ENCODE data around the gene PAX2. TPM values are rescaled to one million over a fixed set of nuclear protein-coding genes. Genes with fewer than 3 reads are reported as not detected.
A peak's percentile ranks its signal among the peaks of the same experiment; 100 is the strongest.

The PAX2 gene
- total RNA-seq, 1 donor from 2014 or later, result 0.18 TPM

DNA sequence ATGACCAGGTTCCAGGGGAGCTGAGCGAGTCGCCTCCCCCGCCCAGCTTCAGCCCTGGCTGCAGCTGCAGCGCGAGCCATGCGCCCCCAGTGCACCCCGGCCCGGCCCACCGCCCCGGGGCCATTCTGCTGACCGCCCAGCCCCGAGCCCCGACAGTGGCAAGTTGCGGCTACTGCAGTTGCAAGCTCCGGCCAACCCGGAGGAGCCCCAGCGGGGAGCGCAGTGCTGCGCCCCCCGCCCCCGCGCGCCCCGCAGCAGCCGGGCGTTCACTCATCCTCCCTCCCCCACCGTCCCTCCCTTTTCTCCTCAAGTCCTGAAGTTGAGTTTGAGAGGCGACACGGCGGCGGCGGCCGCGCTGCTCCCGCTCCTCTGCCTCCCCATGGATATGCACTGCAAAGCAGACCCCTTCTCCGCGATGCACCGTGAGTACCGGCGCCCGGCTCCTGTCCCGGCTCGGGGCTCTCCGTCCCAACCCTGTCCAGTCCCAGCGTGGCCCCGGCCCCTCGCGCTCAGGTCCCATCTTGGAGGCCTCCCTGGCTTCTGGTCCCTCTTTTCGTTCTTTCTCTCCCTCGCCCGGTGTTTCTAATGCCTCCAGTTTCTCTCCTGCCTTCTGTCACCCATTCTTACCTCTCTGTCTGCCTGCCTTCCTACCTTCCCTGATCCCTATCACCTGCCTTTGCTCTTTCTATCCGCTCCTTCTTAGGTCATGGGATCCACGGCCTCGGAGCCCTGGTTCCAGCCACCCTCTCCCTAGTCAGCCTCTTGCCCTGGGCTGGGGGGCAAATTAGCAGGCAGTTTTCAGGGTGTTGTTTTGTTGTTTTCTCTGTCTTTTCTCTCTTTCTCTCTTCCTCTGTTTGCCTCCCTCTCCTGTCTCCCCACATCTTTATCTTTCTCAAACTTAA, 751 bp downstream of the PAX2 start:
- intact Hi-C loops (cut with micrococcal nuclease), result loop anchor here (1.0 to 10.0 kb wide), 5 partner anchors 8 to 546 kb away; no protein-coding TSS in a partner anchor
- Mint-ChIP-seq H3K4me1 (ENCODE audit: low read depth) (peaks cover 9% of the 10 kb centered on the region), H3K36me3 (ENCODE audit: low read depth) (peaks cover 4% of the 10 kb centered on the region), H3K27me3 (ENCODE audit: low read depth) (peaks cover 79% of the 10 kb centered on the region), H3K9me3 (no peaks in the 10 kb centered on the region), H3K27ac (peak overlapping the region; percentile 40), H3K4me3 (ENCODE audit: low read depth) (peak overlapping the region; percentile 3)
- no peak for DNase-seq (ENCODE audit: low spot score)

DNA sequence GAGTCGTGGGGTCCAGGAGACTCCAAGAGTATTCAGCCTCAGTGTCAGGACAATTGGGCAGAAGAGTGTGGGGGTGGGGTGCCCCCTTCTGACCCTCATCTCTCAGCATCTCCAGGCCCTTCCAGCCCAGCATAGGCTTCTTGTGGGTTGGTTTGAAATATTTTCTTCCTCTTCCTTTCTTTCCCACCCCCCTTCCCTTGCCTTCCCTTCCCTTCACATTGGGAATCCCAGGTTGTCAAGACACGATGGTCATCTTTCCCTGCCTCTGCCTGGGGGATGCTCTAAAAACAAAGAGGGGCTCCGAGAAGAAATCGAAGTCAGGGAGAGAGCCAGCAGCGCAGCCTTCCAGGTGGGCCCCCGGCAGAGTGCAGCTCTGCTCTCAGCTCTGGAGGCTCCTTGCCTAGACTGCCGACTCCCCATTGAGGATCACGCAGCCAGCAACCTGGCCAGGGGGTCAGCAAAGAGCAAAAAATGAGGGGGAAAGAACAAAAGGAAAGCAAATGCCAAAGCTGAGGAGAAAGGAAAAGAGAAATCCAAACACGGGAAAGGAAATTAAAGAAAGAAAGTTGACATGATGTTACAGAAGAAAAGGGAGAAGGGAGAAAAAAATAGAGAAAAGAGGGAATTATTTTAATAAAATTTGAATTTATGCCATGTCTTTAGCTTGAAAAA, 1.5 kb downstream of the PAX2 start:
- Mint-ChIP-seq H3K36me3 (ENCODE audit: low read depth) (peaks cover 4% of the 10 kb centered on the region), H3K27ac (peak overlapping the region; percentile 40), H3K4me3 (ENCODE audit: low read depth) (peak overlapping the region; percentile 3), H3K27me3 (ENCODE audit: low read depth) (peaks cover 80% of the 10 kb centered on the region), H3K9me3 (no peaks in the 10 kb centered on the region), H3K4me1 (ENCODE audit: low read depth) (peaks cover 9% of the 10 kb centered on the region)
- intact Hi-C loops (cut with micrococcal nuclease), result loop anchor here (1.0 to 10.0 kb wide), 4 partner anchors 9 to 545 kb away; no protein-coding TSS in a partner anchor
- no peak for DNase-seq (ENCODE audit: low spot score)

DNA sequence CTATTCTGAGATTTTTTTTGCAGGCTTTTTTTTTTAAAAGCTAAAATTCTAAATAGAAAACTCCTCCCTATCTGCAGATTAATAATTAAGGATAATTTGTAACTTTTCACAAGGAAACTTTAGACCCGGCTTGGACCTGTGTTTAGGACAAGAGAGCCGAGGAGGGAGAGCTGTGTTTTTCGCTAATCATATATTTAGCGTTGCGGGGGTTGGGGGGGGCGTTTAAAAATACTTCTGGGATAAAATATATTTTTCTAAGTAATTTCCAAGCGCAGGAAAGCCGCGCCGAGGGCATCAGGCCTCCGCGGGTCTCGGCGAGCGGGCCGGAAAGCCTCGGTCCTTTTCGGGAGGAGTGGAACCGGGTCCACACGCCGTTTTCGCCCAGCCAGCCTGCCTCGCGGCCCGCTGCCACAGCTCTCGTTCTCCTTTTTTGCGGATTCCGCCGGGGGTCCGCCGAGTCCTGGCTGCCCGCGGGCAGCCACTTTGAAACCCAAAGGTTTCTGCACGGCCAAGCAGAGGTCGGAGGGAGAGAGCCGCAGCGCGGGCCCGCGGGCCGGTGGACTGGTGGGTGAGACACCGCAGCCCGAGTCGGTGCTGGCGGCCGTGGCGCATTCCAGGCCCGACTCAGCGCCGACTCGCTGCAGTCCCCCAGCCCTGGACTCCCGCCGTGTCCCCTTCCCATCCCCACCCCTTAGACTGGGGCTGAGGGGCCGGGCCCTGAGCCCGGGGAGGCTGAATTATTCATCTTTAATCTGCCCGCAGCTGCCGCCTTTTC, 2.3 kb downstream of the PAX2 start:
- peaks cover 9% of the 10 kb centered on the region for H3K4me1 Mint-ChIP-seq (ENCODE audit: low read depth)
- intact Hi-C loops (cut with micrococcal nuclease), result loop anchor here (2.0 to 10.0 kb wide), 3 partner anchors 31 to 545 kb away; no protein-coding TSS in a partner anchor
- no peaks in the 10 kb centered on the region for H3K9me3 Mint-ChIP-seq
- no peak for DNase-seq (ENCODE audit: low spot score)
- peaks cover 80% of the 10 kb centered on the region for H3K27me3 Mint-ChIP-seq (ENCODE audit: low read depth)
- peaks cover 4% of the 10 kb centered on the region for H3K36me3 Mint-ChIP-seq (ENCODE audit: low read depth)
- no peak overlapping the region for H3K27ac Mint-ChIP-seq
- no peak overlapping the region for H3K4me3 Mint-ChIP-seq (ENCODE audit: low read depth)

DNA sequence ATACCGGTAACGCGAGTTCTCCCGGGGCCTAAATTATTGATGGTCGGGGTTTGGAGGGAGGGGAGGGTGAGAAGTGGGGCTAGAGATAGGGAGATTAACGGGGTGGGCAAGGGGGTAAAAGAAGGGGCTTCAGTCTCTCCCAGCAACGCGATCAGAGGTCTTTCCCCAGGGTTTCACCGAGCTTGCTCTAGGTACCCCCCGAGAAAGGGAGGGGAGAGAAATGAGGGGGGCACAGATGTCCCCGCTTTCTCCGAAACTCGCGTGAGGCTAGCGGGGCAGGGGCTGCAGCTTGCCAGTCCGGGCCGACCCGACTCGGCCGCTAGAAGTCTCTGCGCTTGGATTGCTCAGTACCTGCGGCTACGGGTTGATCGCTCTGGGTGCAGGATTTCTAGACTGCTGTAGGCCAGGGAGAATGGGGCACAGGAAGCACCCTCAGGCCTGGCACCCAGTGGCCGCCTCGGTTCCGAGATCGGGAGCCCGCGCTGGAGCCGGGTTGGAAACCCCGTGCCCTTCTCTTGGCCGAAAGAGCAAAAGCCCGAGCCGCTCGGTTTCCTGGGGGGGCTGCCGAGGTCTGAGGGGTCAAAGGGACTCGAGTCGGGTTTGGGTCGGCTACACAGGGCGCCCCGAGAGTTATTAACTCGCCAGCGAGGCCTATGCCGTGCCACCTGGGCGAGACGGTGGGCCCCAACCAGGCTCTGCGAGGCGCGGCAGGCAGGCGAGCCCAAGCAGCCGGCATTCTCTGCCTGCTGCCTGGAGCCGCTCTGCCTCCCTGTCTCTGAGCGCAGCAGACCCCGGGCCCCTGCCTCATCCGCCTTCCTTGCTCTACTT, 3.1 kb downstream of the PAX2 start:
- H3K27ac Mint-ChIP-seq, result no peak overlapping the region
- H3K4me3 Mint-ChIP-seq (ENCODE audit: low read depth), result no peak overlapping the region
- intact Hi-C loops (cut with micrococcal nuclease), result loop anchor here (5.0 to 10.0 kb wide), 2 partner anchors 126 to 544 kb away; no protein-coding TSS in a partner anchor
- peaks cover 79% of the 10 kb centered on the region for H3K27me3 Mint-ChIP-seq (ENCODE audit: low read depth)
- peaks cover 7% of the 10 kb centered on the region for H3K4me1 Mint-ChIP-seq (ENCODE audit: low read depth)
- peaks cover 4% of the 10 kb centered on the region for H3K36me3 Mint-ChIP-seq (ENCODE audit: low read depth)
- DNase-seq (ENCODE audit: low spot score), result no peak
- no peaks in the 10 kb centered on the region for H3K9me3 Mint-ChIP-seq

DNA sequence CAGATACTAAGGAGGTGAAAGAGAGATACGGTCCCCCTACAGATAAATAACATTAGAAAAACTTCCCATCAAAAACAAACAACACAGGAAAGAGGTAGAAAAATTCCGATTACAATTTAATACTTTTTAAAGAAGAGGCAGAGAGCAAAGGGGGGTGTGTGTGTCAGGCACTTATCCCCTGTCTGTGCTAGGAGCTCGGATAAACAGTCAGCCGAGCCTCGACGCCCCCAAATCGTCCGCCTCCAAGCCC, 3.6 kb downstream of the PAX2 start:
- Mint-ChIP-seq H3K4me3 (ENCODE audit: low read depth) (no peak overlapping the region), H3K9me3 (no peaks in the 10 kb centered on the region), H3K27me3 (ENCODE audit: low read depth) (peaks cover 79% of the 10 kb centered on the region), H3K4me1 (ENCODE audit: low read depth) (peaks cover 5% of the 10 kb centered on the region), H3K36me3 (ENCODE audit: low read depth) (peaks cover 4% of the 10 kb centered on the region), H3K27ac (no peak overlapping the region)
- intact Hi-C loops (cut with micrococcal nuclease), result loop anchor here (5.0 to 10.0 kb wide), 2 partner anchors 126 to 543 kb away; no protein-coding TSS in a partner anchor
- DNase-seq (ENCODE audit: low spot score), result no peak

DNA sequence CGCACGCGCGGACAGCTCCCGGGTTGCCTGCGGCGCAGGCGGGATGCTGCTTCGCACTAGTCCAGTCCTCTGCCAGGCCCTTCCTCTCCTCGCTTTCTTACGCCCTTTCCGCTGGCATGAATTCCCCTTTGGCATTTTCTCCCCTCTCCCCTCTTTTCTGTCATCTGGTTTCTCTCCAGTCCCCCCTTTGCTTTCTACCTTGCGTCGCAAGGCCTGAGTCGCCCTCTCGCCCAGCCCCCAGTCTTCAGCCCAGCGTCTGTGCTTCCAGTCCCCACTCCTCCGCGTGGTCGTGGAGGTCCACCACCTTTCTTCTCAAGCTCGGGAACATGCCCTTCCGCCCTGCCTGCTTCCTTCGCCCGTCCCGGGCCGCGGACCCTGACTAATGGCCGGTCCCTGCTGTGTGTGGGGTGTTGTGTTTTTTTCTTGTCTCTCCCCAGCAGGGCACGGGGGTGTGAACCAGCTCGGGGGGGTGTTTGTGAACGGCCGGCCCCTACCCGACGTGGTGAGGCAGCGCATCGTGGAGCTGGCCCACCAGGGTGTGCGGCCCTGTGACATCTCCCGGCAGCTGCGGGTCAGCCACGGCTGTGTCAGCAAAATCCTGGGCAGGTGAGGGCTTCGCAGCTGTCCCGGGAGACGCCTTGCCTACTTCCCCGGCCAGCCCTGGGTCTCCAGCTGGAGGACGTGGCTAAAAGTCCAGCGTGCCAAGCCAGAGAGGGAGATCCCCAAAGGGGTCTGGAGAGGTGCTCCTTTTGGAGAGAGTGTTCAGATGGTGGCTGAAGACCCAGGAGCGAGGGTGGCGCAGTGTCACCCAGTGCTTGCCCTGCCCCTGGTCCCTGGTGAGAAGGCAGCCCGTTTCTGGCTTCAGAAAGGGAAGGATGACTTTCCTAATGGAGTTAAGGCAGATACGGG, 4.2 kb downstream of the PAX2 start:
- H3K27me3 Mint-ChIP-seq (ENCODE audit: low read depth), result peaks cover 77% of the 10 kb centered on the region
- no peaks in the 10 kb centered on the region for H3K9me3 Mint-ChIP-seq
- peaks cover 5% of the 10 kb centered on the region for H3K4me1 Mint-ChIP-seq (ENCODE audit: low read depth)
- intact Hi-C loops (cut with micrococcal nuclease), result loop anchor here (5.0 to 10.0 kb wide), 2 partner anchors 125 to 543 kb away; no protein-coding TSS in a partner anchor
- no peak overlapping the region for H3K27ac Mint-ChIP-seq
- no peak for DNase-seq (ENCODE audit: low spot score)
- peaks cover 4% of the 10 kb centered on the region for H3K36me3 Mint-ChIP-seq (ENCODE audit: low read depth)
- H3K4me3 Mint-ChIP-seq (ENCODE audit: low read depth), result no peak overlapping the region

- H3K9me3 Mint-ChIP-seq, result no peaks in the 10 kb centered on the region
- H3K4me1 Mint-ChIP-seq (ENCODE audit: low read depth), result peaks cover 5% of the 10 kb centered on the region
- no peak overlapping the region for H3K4me3 Mint-ChIP-seq (ENCODE audit: low read depth)
- no peak overlapping the region for H3K27ac Mint-ChIP-seq
- DNase-seq (ENCODE audit: low spot score), result no peak
- intact Hi-C loops (cut with micrococcal nuclease), result no loop called here
- H3K36me3 Mint-ChIP-seq (ENCODE audit: low read depth), result peaks cover 4% of the 10 kb centered on the region
- peaks cover 82% of the 10 kb centered on the region for H3K27me3 Mint-ChIP-seq (ENCODE audit: low read depth)
Observed at GRCh38 chr10:100750291-100751210, 5.2 kb downstream of the PAX2 start.

GRCh38 chr10:100751211-100751933, 6.0 kb downstream of the PAX2 start:
- Mint-ChIP-seq H3K27ac (no peak overlapping the region), H3K27me3 (ENCODE audit: low read depth) (peaks cover 84% of the 10 kb centered on the region), H3K9me3 (no peaks in the 10 kb centered on the region), H3K36me3 (ENCODE audit: low read depth) (peaks cover 3% of the 10 kb centered on the region), H3K4me1 (ENCODE audit: low read depth) (peaks cover 3% of the 10 kb centered on the region), H3K4me3 (ENCODE audit: low read depth) (no peak overlapping the region)
- intact Hi-C loops (cut with micrococcal nuclease), result no loop called here
- DNase-seq (ENCODE audit: low spot score), result no peak

- Mint-ChIP-seq H3K27me3 (ENCODE audit: low read depth) (peaks cover 89% of the 10 kb centered on the region), H3K4me1 (ENCODE audit: low read depth) (no peaks in the 10 kb centered on the region), H3K4me3 (ENCODE audit: low read depth) (no peak overlapping the region), H3K27ac (no peak overlapping the region), H3K36me3 (ENCODE audit: low read depth) (no peaks in the 10 kb centered on the region), H3K9me3 (no peaks in the 10 kb centered on the region)
- DNase-seq (ENCODE audit: low spot score), result no peak
- intact Hi-C loops (cut with micrococcal nuclease), result no loop called here
Observed at GRCh38 chr10:100755821-100756220, 10.4 kb downstream of the PAX2 start.

GRCh38 chr10:100759331-100759730, 13.9 kb downstream of the PAX2 start:
- H3K4me3 Mint-ChIP-seq (ENCODE audit: low read depth), result no peak overlapping the region
- no peaks in the 10 kb centered on the region for H3K4me1 Mint-ChIP-seq (ENCODE audit: low read depth)
- no peak overlapping the region for H3K27ac Mint-ChIP-seq
- no peaks in the 10 kb centered on the region for H3K36me3 Mint-ChIP-seq (ENCODE audit: low read depth)
- intact Hi-C loops (cut with micrococcal nuclease), result no loop called here
- DNase-seq (ENCODE audit: low spot score), result no peak
- peaks cover 75% of the 10 kb centered on the region for H3K27me3 Mint-ChIP-seq (ENCODE audit: low read depth)
- H3K9me3 Mint-ChIP-seq, result no peaks in the 10 kb centered on the region
